Hindlimb muscle (tissue), 1 donor: ENCODE data around the gene NOX4. TPM values are rescaled to one million over a fixed set of nuclear protein-coding genes. Genes with fewer than 3 reads are reported as not detected.
"Not testable (repeated sequence)": the region's sequence is repeated elsewhere in the genome, so short reads cannot be mapped to it uniquely, and the experiment has no call there.

Experiments
- DNase-seq: peaks from one replicate; pipeline ENCODE4 v3.0.0-alpha.2; 2013
- polyA plus RNA-seq: library from polyadenylated mRNA; unstranded; fragments of 120-200 nt; gene quantifications from one replicate; pipeline ENCODE4 v1.2.1, GENCODE V29; 2013; ENCODE audit not compliant: insufficient read length

The NOX4 gene
- polyA plus RNA-seq, 1 donor: 2.9 TPM

GRCh38 chr11:89293965-89294679 lies 197.1 kb downstream of the NOX4 start:
- peak; percentile 2 for DNase-seq

GRCh38 chr11:89288004-89288403 lies 203.2 kb downstream of the NOX4 start:
- DNase-seq: not testable (repeated sequence)

GRCh38 chr11:89286601-89287000 lies 204.6 kb downstream of the NOX4 start:
- DNase-seq: not testable (repeated sequence)

- DNase-seq: not testable (repeated sequence)
Measured at GRCh38 chr11:89281032-89281677, 210.0 kb downstream of the NOX4 start.

GRCh38 chr11:89279176-89279575 lies 212.0 kb downstream of the NOX4 start:
- no peak for DNase-seq

- DNase-seq: no peak
Measured at GRCh38 chr11:89275966-89276365, 215.2 kb downstream of the NOX4 start.

Other genes starting within 250 kb of the NOX4 start
- gene TRIM77, start 218.9 kb upstream of the NOX4 start, polyA plus RNA-seq: not detected